ENCODE data around the gene LYPLAL1.

DNA sequence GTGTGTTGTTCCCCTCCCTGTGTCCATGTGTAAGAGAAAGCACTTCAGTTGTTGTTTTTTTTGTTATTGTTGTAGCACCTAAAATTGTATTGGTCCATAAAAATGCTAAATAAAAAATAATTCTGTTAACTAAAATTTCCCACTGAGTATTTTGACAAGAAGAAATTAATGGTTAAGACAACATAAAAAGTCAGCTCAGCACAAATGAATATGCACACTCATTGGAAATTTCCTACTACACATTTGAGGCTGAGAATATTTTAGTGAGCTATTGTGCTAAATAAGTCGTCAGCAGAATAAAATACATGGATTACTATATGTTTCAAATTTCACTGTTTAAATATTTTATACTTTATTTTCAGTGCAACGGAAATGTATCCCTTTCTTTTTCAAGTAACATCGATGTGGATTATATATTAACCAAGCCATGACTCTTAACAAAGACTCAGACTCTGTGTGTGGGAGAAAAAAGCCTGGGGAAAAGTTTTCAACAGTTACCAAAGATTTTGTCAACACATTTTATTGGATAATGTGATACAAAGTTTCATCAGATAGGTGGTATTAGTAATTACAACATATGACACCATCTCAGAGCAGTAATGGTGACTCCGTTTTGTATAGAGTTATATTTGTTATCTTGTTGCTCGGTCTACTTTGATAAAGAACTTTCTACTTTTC lies 63.4 kb downstream of the LYPLAL1 start:
- TF ChIP-seq, protein P1, sequence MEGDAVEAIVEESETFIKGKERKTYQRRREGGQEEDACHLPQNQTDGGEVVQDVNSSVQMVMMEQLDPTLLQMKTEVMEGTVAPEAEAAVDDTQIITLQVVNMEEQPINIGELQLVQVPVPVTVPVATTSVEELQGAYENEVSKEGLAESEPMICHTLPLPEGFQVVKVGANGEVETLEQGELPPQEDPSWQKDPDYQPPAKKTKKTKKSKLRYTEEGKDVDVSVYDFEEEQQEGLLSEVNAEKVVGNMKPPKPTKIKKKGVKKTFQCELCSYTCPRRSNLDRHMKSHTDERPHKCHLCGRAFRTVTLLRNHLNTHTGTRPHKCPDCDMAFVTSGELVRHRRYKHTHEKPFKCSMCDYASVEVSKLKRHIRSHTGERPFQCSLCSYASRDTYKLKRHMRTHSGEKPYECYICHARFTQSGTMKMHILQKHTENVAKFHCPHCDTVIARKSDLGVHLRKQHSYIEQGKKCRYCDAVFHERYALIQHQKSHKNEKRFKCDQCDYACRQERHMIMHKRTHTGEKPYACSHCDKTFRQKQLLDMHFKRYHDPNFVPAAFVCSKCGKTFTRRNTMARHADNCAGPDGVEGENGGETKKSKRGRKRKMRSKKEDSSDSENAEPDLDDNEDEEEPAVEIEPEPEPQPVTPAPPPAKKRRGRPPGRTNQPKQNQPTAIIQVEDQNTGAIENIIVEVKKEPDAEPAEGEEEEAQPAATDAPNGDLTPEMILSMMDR (conservative IDR thresholded peaks at IDR 0.05; ENCODE audit: low read depth, low read length): no peak
- TF ChIP-seq MAFK (IDR thresholded peaks at IDR 0.05; ENCODE audit: low read depth, low read length) (peak; percentile 36; the same call in 1 of the 2 replicates), POLR2A (IDR thresholded peaks at IDR 0.05; ENCODE audit: low read depth, low read length) (no peak), MXI1 (IDR thresholded peaks at IDR 0.05; ENCODE audit: borderline replicate concordance, low read depth, low read length) (no peak), BHLHE40 (IDR thresholded peaks at IDR 0.05; ENCODE audit: low read depth, low read length) (no peak), CHD1 (IDR thresholded peaks at IDR 0.05; ENCODE audit: low read depth, low read length) (no peak)

Measured in IMR-90 (cell line).